ENCODE measurements around the gene RCAN2. TPM values are rescaled to one million over a fixed set of nuclear protein-coding genes. Genes with fewer than 3 reads are reported as not detected.

The RCAN2 gene
- total and polyA plus RNA-seq, 2 donors (not counting 3 experiments of a cell fraction or from before 2014, with no cell fraction given): 0.07 to 0.33 TPM

- DNase-seq (ENCODE audit: low read depth, low spot score): no peak
- H3K4me3 ChIP-seq (replicated peaks in 1 of 3; ENCODE audit: insufficient read depth in 1 of 3, low read depth in 1 of 3, low read length in 3 of 3): no peak overlapping the region
- no TSS peak for BruUV-seq (replicated peaks)
- no peaks in the 10 kb centered on the region for H3K9me3 ChIP-seq (replicated peaks; ENCODE audit: control insufficient read depth, insufficient read depth, low read length)
- CTCF ChIA-PET: no interaction called here
- no peaks in the 10 kb centered on the region for H3K9me1 ChIP-seq (replicated peaks; ENCODE audit: control insufficient read depth, extremely low read depth, insufficient read depth, low read length)
- intact Hi-C loops (cut with micrococcal nuclease) (no loop called here), dilution Hi-C loops (cut with MboI; ENCODE audit: extremely low pct_ligation_motif_present, low sequenced_read_pairs) (no loop called here)
- H3K27me3 ChIP-seq (ENCODE audit: control insufficient read depth in 2 of 2, insufficient read depth in 2 of 2, low read length in 2 of 2): peaks cover 0 to 2% of the 10 kb centered on the region in 2 experiments
- POLR2A ChIA-PET: no interaction called here
- H3K4me1 ChIP-seq (ENCODE audit: control insufficient read depth, extremely low read depth, insufficient read depth, low read length): no peaks in the 10 kb centered on the region
- no peaks in the 10 kb centered on the region for H3K79me2 ChIP-seq (ENCODE audit: control insufficient read depth, insufficient read depth, low read length)
- H3K9ac ChIP-seq (replicated peaks; ENCODE audit: extremely low read depth, insufficient read depth, low read length): no peak overlapping the region
- no peak overlapping the region for H3K4me2 ChIP-seq (ENCODE audit: insufficient read depth, low read length)
- no peak overlapping the region for H3K27ac ChIP-seq (ENCODE audit: insufficient read depth, low read depth, low read length)
- no peaks in the 10 kb centered on the region for H4K20me1 ChIP-seq (replicated peaks; ENCODE audit: control insufficient read depth, extremely low read depth, insufficient read depth, low read length)
- H2AFZ ChIP-seq (ENCODE audit: low read depth, low read length): no peak overlapping the region
- H3K36me3 ChIP-seq (ENCODE audit: control insufficient read depth in 2 of 2, extremely low read depth in 1 of 2, insufficient read depth in 2 of 2, low read length in 2 of 2): no peaks in the 10 kb centered on the region
- no peak for TF ChIP-seq MAX (IDR thresholded peaks at IDR 0.05; ENCODE audit: insufficient read depth, insufficient read length)
- TF ChIP-seq MYC (IDR thresholded peaks at IDR 0.05; ENCODE audit: low read depth, low read length): no peak
- no peak for TF ChIP-seq POLR2A (IDR thresholded peaks at IDR 0.05; ENCODE audit: low read depth, low read length)
- TF ChIP-seq CTCF (IDR thresholded peaks at IDR 0.05; ENCODE audit: extremely low read depth in 1 of 2, insufficient read depth in 1 of 2, low read depth in 1 of 2, low read length in 2 of 2): no peak
- TF ChIP-seq GATA2 (IDR thresholded peaks at IDR 0.05; ENCODE audit: insufficient read depth, insufficient read length, low read depth, low read length): no peak
- TF ChIP-seq FOS (IDR thresholded peaks at IDR 0.05; ENCODE audit: borderline replicate concordance, insufficient read depth, low read length): no peak
- TF ChIP-seq POLR2AphosphoS5 (IDR thresholded peaks at IDR 0.05; ENCODE audit: insufficient read depth, low read depth, low read length): no peak
- no peak for TF ChIP-seq EZH2 (IDR thresholded peaks at IDR 0.05; ENCODE audit: borderline replicate concordance, low read depth, low read length, severe bottlenecking)
- TF ChIP-seq JUN (IDR thresholded peaks at IDR 0.05; ENCODE audit: borderline replicate concordance, insufficient read depth, insufficient read length, low read depth): no peak
- no peak for FAIRE-seq
Measured at GRCh38 chr6:46437671-46438221, 53.5 kb downstream of the RCAN2 start.
